Gastroesophageal sphincter (tissue), 4 donors: ENCODE measurements around the gene RNF223. TPM values are rescaled to one million over a fixed set of nuclear protein-coding genes. Genes with fewer than 3 reads are reported as not detected.

Source experiments
- ATAC-seq: fragments of 150-250 bp; one replicate; pipeline ENCODE4 v1.9.1; 2016; ENCODE audit warnings: mild to moderate bottlenecking, moderate library complexity
- H3K27ac ChIP-seq, 4 donors: fragments of 200-600 bp; sonication (generic) in 3 of 4; 1 replicate in 3 of 4; 2 replicates in 1 of 4; pipeline ENCODE4 v1.5.1; 2016 to 2019
- H3K27me3 ChIP-seq: fragments of 200-600 bp; sonication (generic); one replicate; pipeline ENCODE4 v1.5.1; 2019
- H3K36me3 ChIP-seq, 2 donors: fragments of 200-600 bp; sonication (generic); one replicate each; pipeline ENCODE4 v1.5.1; 2019; ENCODE audit warnings: control low read depth in 1 of 2
- H3K4me1 ChIP-seq, 3 donors: fragments of 200-600 bp; sonication (generic); 1 replicate in 2 of 3; 2 replicates in 1 of 3; pipeline ENCODE4 v1.5.1; 2016 to 2019; ENCODE audit warnings: control low read depth in 2 of 3
- H3K4me3 ChIP-seq, 2 donors: fragments of 200-600 bp; sonication (generic); one replicate each; pipeline ENCODE4 v1.5.1; 2019; ENCODE audit warnings: mild to moderate bottlenecking in 1 of 2, moderate library complexity in 1 of 2
- H3K9me3 ChIP-seq, 3 donors: fragments of 200-600 bp; sonication (generic); one replicate each; pipeline ENCODE4 v1.5.1; 2017 to 2019; ENCODE audit warnings: control low read depth in 2 of 3
- CTCF ChIP-seq, 4 experiments: fragments of 200-600 bp in 2 of 4; fragments of 450-650 bp in 2 of 4; sonication (generic) in 1 of 4; IDR thresholded peaks; one replicate each; pipeline ENCODE4 v1.5.1; 2017 to 2019; ENCODE audit warnings: antibody characterized with exemption in 4 of 4, mild to moderate bottlenecking in 2 of 4, moderate library complexity in 2 of 4
- EP300 ChIP-seq: sonication (generic); formaldehyde crosslinking; IDR thresholded peaks from one replicate; pipeline ENCODE4 v1.6.1; 2017; ENCODE audit warnings: antibody characterized with exemption, mild to moderate bottlenecking
- POLR2A ChIP-seq, 2 donors: fragments of 450-650 bp; IDR thresholded peaks; one replicate each; pipeline ENCODE4 v1.6.1; 2017; ENCODE audit warnings: antibody characterized with exemption in 2 of 2, mild to moderate bottlenecking in 2 of 2, moderate library complexity in 1 of 2
- POLR2AphosphoS5 ChIP-seq: sonication (generic); formaldehyde crosslinking; IDR thresholded peaks from one replicate; pipeline ENCODE4 v1.6.1; 2017; ENCODE audit warnings: antibody characterized with exemption
- WGBS, 2 donors: methylation state at CpG; one replicate each; pipeline ENCODE4 v1.1.5; 2018; ENCODE audit warnings: low coverage in 1 of 2; 5-methylcytosine and 5-hydroxymethylcytosine counted together
- total RNA-seq, 4 donors: library from RNA; depleted of rRNA; stranded (reverse); fragments of >200 nt; gene quantifications; one replicate each; pipeline ENCODE4 v1.1.0, GENCODE V29; 2016

Gene RNF223
- total RNA-seq, 4 donors from 2014 or later: 1.1 TPM; not detected in 3

- TF ChIP-seq POLR2A (IDR thresholded peaks at IDR 0.05) (no peak), CTCF (IDR thresholded peaks at IDR 0.05) (no peak), POLR2AphosphoS5 (no peak), EP300 (no peak)
- H3K4me1 ChIP-seq: no peaks in the 10 kb centered on the region
- no peak for ATAC-seq
- no peaks in the 10 kb centered on the region for H3K27me3 ChIP-seq
- H3K27ac ChIP-seq: no peak overlapping the region
- no peak overlapping the region for H3K4me3 ChIP-seq
- H3K9me3 ChIP-seq: no peaks in the 10 kb centered on the region
- no CpG with 5 or more reads among the region's 57 CpGs for WGBS, 2 donors
- peaks cover 0 to 97% of the 10 kb centered on the region in 2 donors for H3K36me3 ChIP-seq
Measured at GRCh38 chr1:1049318-1050165, 24.6 kb downstream of the RNF223 start.

- H3K27ac ChIP-seq: no peak overlapping the region
- no peak overlapping the region for H3K4me3 ChIP-seq
- H3K9me3 ChIP-seq: no peaks in the 10 kb centered on the region
- H3K36me3 ChIP-seq: peaks cover 0 to 97% of the 10 kb centered on the region in 2 donors
- WGBS, 2 donors: 93% methylated on average over 7 of the region's 28 CpGs; no CpG with 5 or more reads in 1 of the 2 donors
- TF ChIP-seq POLR2AphosphoS5: no peak
- TF ChIP-seq POLR2A (IDR thresholded peaks at IDR 0.05): no peak
- TF ChIP-seq EP300: no peak
- TF ChIP-seq CTCF (IDR thresholded peaks at IDR 0.05): no peak
- H3K27me3 ChIP-seq: no peaks in the 10 kb centered on the region
- no peak for ATAC-seq
- H3K4me1 ChIP-seq: no peaks in the 10 kb centered on the region
Measured at GRCh38 chr1:1048765-1049164, 25.3 kb downstream of the RNF223 start.

GRCh38 chr1:1047963-1048362 is 26.1 kb downstream of the RNF223 start:
- TF ChIP-seq CTCF (IDR thresholded peaks at IDR 0.05) (no peak), POLR2AphosphoS5 (no peak), EP300 (no peak), POLR2A (IDR thresholded peaks at IDR 0.05) (no peak)
- Histone ChIP-seq H3K27ac (no peak overlapping the region), H3K4me3 (no peak overlapping the region), H3K27me3 (no peaks in the 10 kb centered on the region), H3K4me1 (no peaks in the 10 kb centered on the region), H3K36me3 (peaks cover 0 to 97% of the 10 kb centered on the region in 2 donors), H3K9me3 (no peaks in the 10 kb centered on the region)
- ATAC-seq: no peak
- 92% methylated on average over 2 of the region's 25 CpGs; no CpG with 5 or more reads in 1 of the 2 donors for WGBS, 2 donors

GRCh38 chr1:1047407-1047806 is 26.7 kb downstream of the RNF223 start:
- Histone ChIP-seq H3K27me3 (no peaks in the 10 kb centered on the region), H3K36me3 (peaks cover 0 to 92% of the 10 kb centered on the region in 2 donors), H3K4me3 (no peak overlapping the region), H3K4me1 (no peaks in the 10 kb centered on the region), H3K27ac (no peak overlapping the region), H3K9me3 (no peaks in the 10 kb centered on the region)
- 90% methylated on average over 6 of the region's 19 CpGs; no CpG with 5 or more reads in 1 of the 2 donors for WGBS, 2 donors
- TF ChIP-seq EP300: no peak
- TF ChIP-seq CTCF (IDR thresholded peaks at IDR 0.05): no peak
- no peak for TF ChIP-seq POLR2AphosphoS5
- TF ChIP-seq POLR2A (IDR thresholded peaks at IDR 0.05): no peak
- ATAC-seq: no peak

- no peak for ATAC-seq
- no peaks in the 10 kb centered on the region for H3K9me3 ChIP-seq
- H3K27ac ChIP-seq: no peak overlapping the region
- H3K4me1 ChIP-seq: no peaks in the 10 kb centered on the region
- H3K27me3 ChIP-seq: no peaks in the 10 kb centered on the region
- TF ChIP-seq CTCF (IDR thresholded peaks at IDR 0.05): no peak
- TF ChIP-seq POLR2AphosphoS5: no peak
- no peak for TF ChIP-seq EP300
- no peak for TF ChIP-seq POLR2A (IDR thresholded peaks at IDR 0.05)
- H3K36me3 ChIP-seq: peaks cover 0 to 86% of the 10 kb centered on the region in 2 donors
- 93% methylated on average over 5 of the region's 26 CpGs; no CpG with 5 or more reads in 1 of the 2 donors for WGBS, 2 donors
- H3K4me3 ChIP-seq: no peak overlapping the region
Measured at GRCh38 chr1:1046767-1047166, 27.3 kb downstream of the RNF223 start.
